GM12878 (cell line): ENCODE measurements around the gene HPSE2. TPM values are rescaled to one million over a fixed set of nuclear protein-coding genes. Genes with fewer than 3 reads are reported as not detected.

Source experiments
- ATAC-seq: fragments of 200-7000 bp; cut with Tn5 transposase; 3 replicates; pipeline ENCODE4 v1.9.1; 2020; ENCODE audit warnings: mild to moderate bottlenecking, moderate library complexity
- BruUV-seq: library from RNA; stranded (reverse); fragments of 400-500 nt; replicated peaks from 2 replicates; lab custom pipeline; 2021; lab: Mats Ljungman, UMichigan
- CTCF ChIA-PET: fragments of 300-600 bp; sonication (Branson Sonifier 250); formaldehyde crosslinking; extraction: SDS; loops from one replicate; lab custom pipeline; 2021; ENCODE audit warnings: inconsistent platforms; lab: Yijun Ruan, JAX
- POLR2A ChIA-PET: fragments of 350-600 bp; formaldehyde crosslinking; extraction: SDS; loops from one replicate; lab custom pipeline; 2021; ENCODE audit warnings: inconsistent platforms; lab: Charles Lee
- RAD21 ChIA-PET: fragments of 300-600 bp; sonication (Branson Sonifier 250); formaldehyde crosslinking; loops from one replicate; lab custom pipeline; 2023; ENCODE audit warnings: antibody characterized with exemption; ENCODE audit not compliant: unreplicated experiment; lab: Charles Lee
- SMC1A ChIA-PET: fragments of 300-600 bp; sonication (Branson Sonifier 250); formaldehyde crosslinking; loops from one replicate; lab custom pipeline; 2023; ENCODE audit not compliant: unreplicated experiment, uncharacterized antibody; lab: Charles Lee
- DNase-seq: peaks from one replicate; pipeline ENCODE4 v3.0.0-alpha.2; 2011; ENCODE audit warnings: low read depth, low spot score
- FAIRE-seq: peaks from 3 replicates; lab custom pipeline; 2011; peaks lifted over from hg19 to GRCh38; lab: Jason Lieb, UNC
- H2AFZ ChIP-seq: 2 replicates; pipeline ENCODE4 v1.6.0; 2011; ENCODE audit warnings: low read depth, low read length, control low read depth; ENCODE audit not compliant: control insufficient read depth
- H3K27ac ChIP-seq: 2 replicates; pipeline ENCODE4 v1.5.1; 2011; ENCODE audit warnings: control low read depth; ENCODE audit not compliant: control insufficient read depth, insufficient read depth
- H3K27me3 ChIP-seq, 2 experiments: replicated peaks in 1 of 2; 2 replicates each; pipeline versions ENCODE4 v1.6.0 to v1.6.1; 2011; ENCODE audit warnings: low read length in 1 of 2; ENCODE audit not compliant: control insufficient read depth in 2 of 2, insufficient read depth in 2 of 2
- H3K36me3 ChIP-seq, 2 experiments: 2 replicates each; pipeline ENCODE4 v1.5.1; 2011; ENCODE audit warnings: low read length in 1 of 2; ENCODE audit not compliant: control insufficient read depth in 2 of 2, insufficient read depth in 2 of 2
- H3K4me1 ChIP-seq: 2 replicates; pipeline ENCODE4 v1.6.1; 2011; ENCODE audit warnings: mild to moderate bottlenecking, low read length, moderate library complexity, mixed read lengths; ENCODE audit not compliant: control insufficient read depth, insufficient read depth
- H3K4me2 ChIP-seq: 2 replicates; pipeline ENCODE4 v1.6.0; 2011; ENCODE audit warnings: control low read depth; ENCODE audit not compliant: control insufficient read depth, insufficient read depth
- H3K4me3 ChIP-seq: fragments of 200-600 bp; sonication (generic); 2 replicates; pipeline ENCODE4 v1.5.1; 2016
- H3K79me2 ChIP-seq: 2 replicates; pipeline ENCODE4 v1.6.0; 2011; ENCODE audit warnings: low read length; ENCODE audit not compliant: control insufficient read depth, insufficient read depth
- H3K9ac ChIP-seq: 2 replicates; pipeline ENCODE4 v1.8.0; 2011; ENCODE audit warnings: low read length, control low read depth, mixed read lengths; ENCODE audit not compliant: control insufficient read depth, insufficient read depth
- H3K9me3 ChIP-seq: replicated peaks from 3 replicates; pipeline ENCODE4 v1.5.1; 2011; ENCODE audit warnings: mild to moderate bottlenecking, low read length; ENCODE audit not compliant: control insufficient read depth, insufficient read depth
- H4K20me1 ChIP-seq: 2 replicates; pipeline ENCODE4 v1.6.0; 2011; ENCODE audit not compliant: control insufficient read depth, insufficient read depth
- BMI1 ChIP-seq: fragments of 450-650 bp; IDR thresholded peaks from 2 replicates; pipeline ENCODE4 v1.6.1; 2016; ENCODE audit warnings: mild to moderate bottlenecking, moderate library complexity, borderline replicate concordance
- EED ChIP-seq: sonication (generic); IDR thresholded peaks from 2 replicates; pipeline ENCODE4 v1.6.1; 2016; ENCODE audit warnings: antibody characterized with exemption, low read depth
- PAX5 ChIP-seq: IDR thresholded peaks from 2 replicates; pipeline ENCODE4 v1.6.1; 2011; ENCODE audit warnings: low read depth, low read length, borderline replicate concordance
- RELB ChIP-seq: fragments of 450-650 bp; IDR thresholded peaks from 2 replicates; pipeline ENCODE4 v1.6.1; 2017; ENCODE audit warnings: low read depth, mild to moderate bottlenecking, moderate library complexity
- REST ChIP-seq: IDR thresholded peaks from 2 replicates; pipeline ENCODE4 v1.6.1; 2012; ENCODE audit warnings: mild to moderate bottlenecking, low read depth, low read length
- SMC3 ChIP-seq: IDR thresholded peaks from 2 replicates; pipeline ENCODE4 v1.6.1; 2011; ENCODE audit warnings: low read length, improper control_type of control experiment, borderline replicate concordance
- SUPT20H ChIP-seq: IDR thresholded peaks from 2 replicates; pipeline ENCODE4 v1.6.1; 2011; ENCODE audit warnings: low read depth, mild to moderate bottlenecking, low read length, moderate library complexity, borderline replicate concordance; ENCODE audit not compliant: control insufficient read depth
- TCF12 ChIP-seq: IDR thresholded peaks from 2 replicates; pipeline ENCODE4 v1.6.1; 2011; ENCODE audit warnings: low read depth, mild to moderate bottlenecking, low read length
- WRNIP1 ChIP-seq: IDR thresholded peaks from 2 replicates; pipeline ENCODE4 v1.6.1; 2011; ENCODE audit warnings: low read depth, low read length, improper control_type of control experiment, borderline replicate concordance
- ZNF217 ChIP-seq: fragments of 450-650 bp; IDR thresholded peaks from 2 replicates; pipeline ENCODE4 v1.6.1; 2017; ENCODE audit warnings: antibody characterized with exemption, mild to moderate bottlenecking
- ZNF687 ChIP-seq: fragments of 450-650 bp; IDR thresholded peaks from 2 replicates; pipeline ENCODE4 v1.6.1; 2017; ENCODE audit warnings: mild to moderate bottlenecking, moderate library complexity
- WGBS: methylation state at CpG from one replicate; pipeline ENCODE4 v1.1.6; 2016; ENCODE audit warnings: low lambda C conversion rate; ENCODE audit not compliant: insufficient replicate concordance, insufficient coverage; ENCODE audit errors: missing lambda C conversion rate; 5-methylcytosine and 5-hydroxymethylcytosine counted together
- in situ Hi-C: fragments of 300-500 bp; cut with MboI; formaldehyde crosslinking; loops from 9 replicates; pipeline ENCODE4 v1.14.3; 2018; ENCODE audit warnings: mixed read lengths
- intact Hi-C: fragments of 100-400 bp; cut with micrococcal nuclease; formaldehyde crosslinking; loops from one replicate; pipeline ENCODE4 v1.14.2; 2022; ENCODE audit not compliant: unreplicated experiment
- polyA plus RNA-seq, 11 experiments: library from polyadenylated mRNA; depleted of rRNA in 4 of 11; unstranded in 6 of 11; stranded (reverse) in 5 of 11; fragments of >200 nt; fragmentation: Nextera tagmentation in 4 of 11; fragmentation: Illumina TruSeq in 1 of 11; extraction: Ambion mirVana in 4 of 11; extraction: Trizol in 1 of 11; gene quantifications; 1 replicate in 1 of 11; 2 replicates in 10 of 11; pipeline versions ENCODE4 v1.2.1 to v1.2.3, GENCODE V29; 2011 to 2016; ENCODE audit warnings: inconsistent platforms in 2 of 11, missing spikeins in 2 of 11, low read depth in 1 of 11
- total RNA-seq, 4 experiments: library from RNA; depleted of rRNA in 3 of 4; stranded (reverse); fragments of >200 nt in 3 of 4; fragmentation: Illumina TruSeq in 1 of 4; extraction: Trizol in 1 of 4; gene quantifications; 2 replicates each; pipeline versions ENCODE4 v1.2.1 to v1.2.3, GENCODE V29; 2013 to 2021

Gene HPSE2
- total and polyA plus RNA-seq, 10 of the 15 experiments (the other 5 are each of a cell fraction or from before 2014, with no cell fraction given), result 0.06 TPM; not detected in 9

- no peak for TF ChIP-seq REST
- TF ChIP-seq SUPT20H, result no peak
- no peak for TF ChIP-seq PAX5
Observed at GRCh38 chr10:98536551-98536950, 699.1 kb downstream of the HPSE2 start (continued).

- Histone ChIP-seq H4K20me1 (no peaks in the 10 kb centered on the region), H3K4me3 (no peak overlapping the region), H3K4me1 (no peaks in the 10 kb centered on the region), H3K27me3 (peaks cover 0 to 1% of the 10 kb centered on the region in 2 experiments; a peak in 1 of 4 replicates), H2AFZ (no peak overlapping the region), H3K4me2 (no peak overlapping the region), H3K9me3 (no peaks in the 10 kb centered on the region), H3K27ac (no peak overlapping the region), H3K79me2 (no peaks in the 10 kb centered on the region), H3K36me3 (no peaks in the 10 kb centered on the region), H3K9ac (no peak overlapping the region)
- ChIA-PET POLR2A (no interaction called here), SMC1A (no interaction called here), RAD21 (no interaction called here), CTCF (no interaction called here)
- no peak for ATAC-seq
- FAIRE-seq, result no peak
- 19% methylated on average over 3 of the region's 3 CpGs for WGBS
- no TSS peak for BruUV-seq
- intact Hi-C loops, result no loop called here
- DNase-seq, result no peak
- in situ Hi-C loops, result no loop called here
- no peak for TF ChIP-seq RELB
- TF ChIP-seq ZNF217, result no peak
- TF ChIP-seq EED, result no peak
- TF ChIP-seq SMC3, result no peak
- no peak for TF ChIP-seq TCF12
- TF ChIP-seq WRNIP1, result no peak
- no peak for TF ChIP-seq ZNF687
- TF ChIP-seq BMI1, result no peak
Observed at GRCh38 chr10:98533746-98534445, 701.8 kb downstream of the HPSE2 start.
